Kidney (tissue), 14 donors: ENCODE data around the gene NPAS3. TPM values are rescaled to one million over a fixed set of nuclear protein-coding genes. Genes with fewer than 3 reads are reported as not detected.
"Not testable (repeated sequence)": the region's sequence is repeated elsewhere in the genome, so short reads cannot be mapped to it uniquely, and the experiment has no call there.

Experiments
- DNase-seq, 5 donors: peaks; one replicate each; pipeline ENCODE4 v3.0.0-alpha.2; 2013 to 2020
- FAIRE-seq: peaks from 2 replicates; lab custom pipeline; 2012; peaks lifted over from hg19 to GRCh38; lab: Jason Lieb, UNC
- H3K27ac ChIP-seq, 2 donors: one replicate each; pipeline ENCODE4 v1.7.0; 2013; ENCODE audit warnings: low read depth in 2 of 2, low read length in 2 of 2, inconsistent platforms in 1 of 2
- H3K27me3 ChIP-seq: one replicate; pipeline ENCODE4 v1.7.1; 2013; ENCODE audit warnings: low read length, inconsistent platforms; ENCODE audit not compliant: control insufficient read depth, insufficient read depth
- H3K36me3 ChIP-seq, 3 donors: one replicate each; pipeline versions ENCODE4 v1.7.0 to v1.7.1; 2013; ENCODE audit warnings: low read length in 3 of 3, control low read depth in 1 of 3, inconsistent platforms in 1 of 3; ENCODE audit not compliant: insufficient read depth in 3 of 3, control insufficient read depth in 2 of 3
- H3K4me1 ChIP-seq, 3 donors: one replicate each; pipeline versions ENCODE4 v1.7.0 to v1.7.1; 2013; ENCODE audit warnings: low read length in 3 of 3, inconsistent platforms in 1 of 3, low read depth in 1 of 3; ENCODE audit not compliant: control insufficient read depth in 2 of 3, insufficient read depth in 2 of 3
- H3K4me3 ChIP-seq, 3 donors: one replicate each; pipeline versions ENCODE4 v1.7.0 to v1.8.1; 2013; ENCODE audit warnings: low read length in 3 of 3, control low read depth in 1 of 3, inconsistent platforms in 1 of 3
- H3K9ac ChIP-seq, 3 donors: one replicate each; pipeline versions ENCODE4 v1.7.0 to v1.7.1; 2013; ENCODE audit warnings: low read length in 3 of 3, control low read depth in 1 of 3, inconsistent platforms in 1 of 3
- H3K9me3 ChIP-seq, 3 donors: one replicate each; pipeline versions ENCODE4 v1.7.0 to v1.7.1; 2013; ENCODE audit warnings: low read length in 3 of 3, control low read depth in 1 of 3, inconsistent platforms in 1 of 3; ENCODE audit not compliant: control insufficient read depth in 2 of 3, insufficient read depth in 1 of 3
- CTCF ChIP-seq: IDR thresholded peaks from 3 replicates; pipeline ENCODE4 v1.5.1; 2012; ENCODE audit warnings: mild to moderate bottlenecking, moderate library complexity, borderline replicate concordance; ENCODE audit not compliant: insufficient read depth; ENCODE audit errors: extremely low read depth
- intact Hi-C: fragments of 100-400 bp; cut with DNase I; formaldehyde crosslinking; loops from one replicate; pipeline ENCODE4 v1.11.1; 2022
- polyA plus RNA-seq: library from polyadenylated mRNA; stranded (reverse); fragments of 350-450 nt; fragmentation: Illumina TruSeq; extraction: RNeasy Lipid Tissue Mini Kit (QIAGEN cat#74804); gene quantifications from one replicate; pipeline ENCODE4 v1.2.3, GENCODE V29; 2014; ENCODE audit warnings: low read depth, low replicate concordance; ENCODE audit not compliant: insufficient read depth
- total RNA-seq: library from RNA; stranded (reverse); fragmentation: NEBNext Ultra II Directional; extraction: Animal tissue kit (Norgen Biotek cat#: 25700); gene quantifications from one replicate; pipeline ENCODE4 v1.2.1, GENCODE V29; 2021
- donor health status: control.
- donor health status: control.
- donor health status: control.
- donor health status: control.
- donor health status: control.
- donor health status: DM: yes; HTN: yes; CAD: no.
- donor health status: Normal renal cell carcinoma (clear cell type).

The NPAS3 gene
- total and polyA plus RNA-seq, 2 donors from 2014 or later: 0.82 to 5.0 TPM

GRCh38 chr14:33081259-33081658, 142.6 kb downstream of the NPAS3 start:
- FAIRE-seq: no peak

GRCh38 chr14:33085799-33086198, 147.1 kb downstream of the NPAS3 start:
- Histone ChIP-seq H3K27ac (no peak overlapping the region), H3K4me1 (no peaks in the 10 kb centered on the region), H3K9ac (no peak overlapping the region), H3K36me3 (no peaks in the 10 kb centered on the region), H3K27me3 (no peaks in the 10 kb centered on the region), H3K4me3 (no peak overlapping the region), H3K9me3 (peaks cover 0 to 2% (median 0%) of the 10 kb centered on the region in 3 donors)
- intact Hi-C loops: no loop called here
- TF ChIP-seq CTCF: no peak
- FAIRE-seq (no peak), DNase-seq (no peak)

More at GRCh38 chr14:33081259-33081658, 142.6 kb downstream of the NPAS3 start:
- Histone ChIP-seq H3K36me3 (no peaks in the 10 kb centered on the region), H3K4me1 (no peaks in the 10 kb centered on the region), H3K9me3 (no peaks in the 10 kb centered on the region), H3K27me3 (no peaks in the 10 kb centered on the region), H3K4me3 (no peak overlapping the region), H3K27ac (no peak overlapping the region), H3K9ac (no peak overlapping the region)
- DNase-seq: no peak
- no peak for TF ChIP-seq CTCF
- intact Hi-C loops: no loop called here

DNA sequence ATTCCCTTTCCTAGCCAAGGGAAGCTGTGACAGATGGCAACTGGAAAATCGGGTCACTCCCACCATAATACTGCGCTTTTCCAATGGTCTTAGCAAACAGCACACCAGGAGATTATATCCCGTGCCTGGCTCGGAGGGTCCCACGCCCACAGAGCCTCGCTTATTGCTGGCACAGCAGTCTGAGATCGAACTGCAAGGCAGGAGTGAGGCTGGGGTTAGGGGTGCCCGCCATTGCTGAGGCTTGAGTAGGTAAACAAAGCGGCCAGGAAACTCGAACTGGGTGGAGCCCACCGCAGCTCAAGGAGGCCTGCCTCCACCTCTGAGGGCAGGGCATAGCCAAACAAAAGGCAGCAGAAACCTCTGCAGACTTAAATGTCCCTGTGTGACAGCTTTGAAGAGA, 149.6 kb downstream of the NPAS3 start:
- intact Hi-C loops, H3K27ac ChIP-seq, H3K9me3 ChIP-seq, H3K4me3 ChIP-seq, H3K4me1 ChIP-seq, H3K9ac ChIP-seq, H3K36me3 ChIP-seq, H3K27me3 ChIP-seq, FAIRE-seq: not testable (repeated sequence)
- DNase-seq: peak in 1 of 5 donors; percentile 35

- no peak for TF ChIP-seq CTCF
- no peak overlapping the region for H3K27ac ChIP-seq
- H3K9ac ChIP-seq: no peak overlapping the region
- intact Hi-C loops: no loop called here
- no peak overlapping the region for H3K4me3 ChIP-seq
- no peak for DNase-seq
- FAIRE-seq: no peak
- no peaks in the 10 kb centered on the region for H3K4me1 ChIP-seq
- no peaks in the 10 kb centered on the region for H3K36me3 ChIP-seq
- H3K27me3 ChIP-seq: no peaks in the 10 kb centered on the region
- peaks cover 0 to 4% (median 0%) of the 10 kb centered on the region in 3 donors for H3K9me3 ChIP-seq
These were observed 159.3 kb downstream of the NPAS3 start for GRCh38 chr14:33098016-33098415.
